ENCODE measurements around the gene NR2F2.

Gene NR2F2

DNA sequence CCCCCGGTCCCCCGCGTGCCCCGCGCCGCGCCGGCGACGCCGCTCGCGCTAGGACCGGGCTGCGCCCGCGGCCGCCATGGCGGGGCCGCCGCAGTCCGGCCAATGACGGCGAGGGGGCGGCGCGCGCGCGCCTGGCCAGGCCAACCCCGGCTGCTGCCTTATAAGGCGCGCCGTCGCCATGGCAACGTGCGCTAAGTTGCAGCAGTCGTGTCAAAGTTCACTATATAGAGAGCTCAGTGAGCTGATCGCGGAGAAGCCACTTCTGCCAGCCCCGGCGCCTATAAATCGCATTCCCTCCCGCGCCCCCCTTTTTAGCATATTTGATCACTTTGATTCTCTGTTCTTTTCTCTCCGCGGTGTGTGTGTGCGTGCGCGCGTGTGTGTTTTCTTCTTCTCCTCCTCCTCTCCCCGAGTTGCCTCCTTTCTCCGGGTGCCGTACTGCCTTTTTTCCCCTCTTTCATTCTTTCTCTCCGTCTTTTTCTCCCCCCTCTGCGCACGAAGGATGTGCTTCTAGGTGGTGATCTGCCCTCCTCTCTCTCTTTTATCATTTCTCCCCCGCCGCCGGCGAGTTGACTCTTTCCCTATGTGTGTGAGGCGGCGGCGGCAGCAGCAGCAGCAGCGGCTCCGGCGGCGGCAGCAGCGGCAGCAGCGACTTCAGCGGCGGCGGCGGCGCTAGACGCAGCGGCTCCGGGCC, at the start of gene NR2F2:
TSS of gene NR2F2 (plus strand) at position 251 of the 694 bp plus-strand sequence. CDS start 1,406 bp downstream, outside the sequence.
- peak; percentile 54 for DNase-seq

GRCh38 chr15:96285305-96285704, 45.2 kb upstream of the NR2F2 start:
- DNase-seq, result no peak

DNA sequence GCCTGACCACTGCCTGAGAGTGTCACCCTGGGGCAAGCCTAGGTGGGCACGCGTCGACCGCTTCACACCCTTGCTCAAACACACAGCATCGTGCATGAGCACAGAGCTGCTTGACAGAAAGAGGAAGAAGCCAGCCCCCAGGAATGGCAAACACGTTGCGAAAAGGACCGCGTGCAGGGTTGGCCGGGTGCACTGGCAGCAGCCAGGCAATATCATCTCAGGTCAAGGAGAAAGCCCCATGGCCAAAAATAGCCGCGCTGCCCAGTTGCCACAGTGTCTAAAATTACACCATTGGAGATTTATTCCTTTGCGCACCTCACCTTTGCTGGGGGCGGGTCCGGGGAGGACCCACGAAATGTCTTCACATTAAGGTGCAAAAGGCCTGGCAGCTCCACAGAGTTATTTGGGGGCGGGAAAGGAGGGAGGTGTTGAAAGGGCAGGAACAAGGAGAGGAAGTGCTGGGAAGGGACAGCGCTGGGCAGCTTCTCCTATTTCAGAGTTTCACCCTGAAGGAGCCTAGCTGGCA, 44.7 kb upstream of the NR2F2 start:
- DNase-seq, result no peak

- DNase-seq, result no peak
Observed at GRCh38 chr15:96290679-96291078, 39.8 kb upstream of the NR2F2 start.

DNA sequence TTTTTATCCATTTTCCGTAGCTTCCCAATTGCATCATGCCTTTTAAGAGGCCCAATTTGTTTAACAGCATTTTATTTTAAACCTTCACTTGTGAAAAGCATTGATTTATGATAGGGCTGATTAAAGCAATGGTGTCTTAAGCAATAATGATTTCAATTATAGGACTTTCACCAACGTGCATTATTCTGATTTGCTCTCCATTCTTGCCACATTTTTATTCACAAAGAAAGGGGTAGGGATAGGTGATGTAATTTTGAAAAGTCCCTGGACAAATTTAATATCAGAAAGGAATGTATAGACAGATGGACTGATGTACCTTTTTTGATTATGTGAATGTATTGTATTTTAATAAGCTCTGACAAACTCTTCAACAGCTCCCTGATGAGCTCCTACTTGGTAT, 37.9 kb upstream of the NR2F2 start:
- DNase-seq, result no peak

DNA sequence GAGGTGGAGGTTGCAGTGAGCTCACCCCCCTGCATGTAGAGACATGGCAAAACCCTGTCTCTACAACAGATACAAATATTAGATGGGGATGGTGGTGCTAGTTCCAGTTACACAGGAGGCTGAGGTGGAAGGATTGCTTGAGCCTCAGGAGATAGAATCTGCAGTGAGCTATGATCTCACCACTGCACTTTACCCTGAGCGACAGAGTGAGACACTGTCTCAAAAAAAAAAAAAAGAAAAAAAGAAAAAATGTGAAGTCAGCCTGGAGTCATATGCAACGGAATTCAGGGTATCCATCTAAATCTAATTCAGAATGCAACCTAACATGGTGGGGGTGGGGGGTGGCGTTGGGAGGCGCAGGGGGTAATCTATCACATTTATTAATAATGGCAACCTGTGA, 37.1 kb upstream of the NR2F2 start:
- DNase-seq, result no peak

- no peak for DNase-seq
Observed at GRCh38 chr15:96294766-96295165, 35.7 kb upstream of the NR2F2 start.

GRCh38 chr15:96296264-96296663, 34.2 kb upstream of the NR2F2 start:
- DNase-seq, result no peak

DNA sequence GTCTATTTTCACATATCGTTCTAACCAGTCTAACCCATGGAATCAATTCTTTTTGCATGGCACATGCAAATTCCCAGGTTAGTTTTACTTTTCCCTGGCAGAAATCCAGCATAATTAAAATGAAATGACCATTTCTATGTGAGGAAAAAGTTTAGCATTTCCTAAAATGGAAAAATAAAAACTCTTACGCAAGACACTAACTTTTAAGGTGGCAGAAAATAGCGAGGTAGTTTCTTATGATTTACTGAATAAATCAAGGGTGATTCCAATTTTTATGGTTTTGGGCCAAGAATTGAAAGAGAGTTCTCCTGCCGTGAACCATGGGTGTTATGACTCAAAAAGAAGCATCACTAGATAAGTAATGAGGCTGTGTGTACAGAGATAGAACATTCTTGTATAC, 32.7 kb upstream of the NR2F2 start:
- DNase-seq, result no peak

DNA sequence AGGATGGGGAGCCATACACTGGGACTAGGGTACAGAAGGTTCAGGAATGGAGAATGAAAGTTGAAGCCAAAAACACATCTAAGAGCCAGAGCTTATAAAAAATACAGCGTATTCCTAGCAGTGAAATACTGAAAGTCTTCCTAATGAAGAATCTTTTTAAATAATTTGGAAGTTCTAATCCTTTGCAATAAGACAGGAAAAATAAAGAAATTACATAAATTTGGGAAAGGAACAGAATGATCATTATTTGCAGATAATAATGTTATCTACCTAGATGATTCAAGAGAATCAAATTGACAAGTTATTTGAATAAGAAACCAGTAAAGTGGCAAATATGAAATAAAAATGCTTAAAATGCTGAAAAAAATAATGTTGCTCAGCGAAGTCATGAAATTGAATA, 32.3 kb upstream of the NR2F2 start:
- DNase-seq, result no peak

DNA sequence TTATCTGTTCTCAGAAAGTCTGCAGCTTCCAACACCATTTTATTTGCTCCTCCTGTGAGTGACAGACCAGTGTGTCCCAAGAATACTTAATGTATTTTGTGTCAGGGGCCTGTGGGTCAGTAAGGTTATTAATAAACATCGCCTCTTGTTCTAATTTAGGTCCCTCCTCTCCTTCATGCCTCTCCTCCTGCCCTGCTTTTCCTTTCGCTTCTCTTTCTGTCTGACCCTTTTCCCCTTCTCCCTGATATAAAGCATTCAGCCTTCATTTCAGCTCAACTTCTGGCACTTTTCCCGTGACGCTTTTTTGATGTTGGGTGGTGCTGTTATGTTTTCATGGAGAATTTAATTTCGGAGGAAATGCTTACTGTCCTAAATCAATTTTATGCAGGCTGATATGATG, 29.7 kb upstream of the NR2F2 start:
- no peak for DNase-seq

DNA sequence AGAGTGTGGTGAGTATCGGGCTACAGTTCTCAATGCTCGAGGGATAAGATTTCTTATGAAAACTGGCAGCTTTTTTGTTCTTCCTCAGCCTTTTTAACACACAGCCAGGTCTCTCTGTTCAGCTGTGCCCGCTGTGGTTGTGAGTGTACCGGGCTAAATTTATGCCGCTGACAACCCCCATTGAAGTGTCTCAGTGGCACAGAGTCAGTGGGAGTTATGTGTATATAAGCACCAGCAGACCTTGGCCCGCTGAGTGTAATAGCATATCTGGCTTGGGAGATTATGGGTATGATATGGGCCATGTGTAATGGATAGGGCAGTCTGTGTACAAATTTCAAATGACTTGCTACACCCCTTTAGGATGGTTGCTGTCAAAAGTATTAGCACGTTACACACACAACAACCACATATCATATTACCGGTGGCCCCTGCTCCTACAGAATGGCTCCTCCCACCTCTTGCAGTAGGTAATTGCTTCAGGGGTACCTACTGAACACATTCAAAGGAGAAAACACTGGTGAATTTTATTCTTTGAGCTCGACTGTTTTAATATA, 26.9 kb upstream of the NR2F2 start:
- DNase-seq, result no peak

DNA sequence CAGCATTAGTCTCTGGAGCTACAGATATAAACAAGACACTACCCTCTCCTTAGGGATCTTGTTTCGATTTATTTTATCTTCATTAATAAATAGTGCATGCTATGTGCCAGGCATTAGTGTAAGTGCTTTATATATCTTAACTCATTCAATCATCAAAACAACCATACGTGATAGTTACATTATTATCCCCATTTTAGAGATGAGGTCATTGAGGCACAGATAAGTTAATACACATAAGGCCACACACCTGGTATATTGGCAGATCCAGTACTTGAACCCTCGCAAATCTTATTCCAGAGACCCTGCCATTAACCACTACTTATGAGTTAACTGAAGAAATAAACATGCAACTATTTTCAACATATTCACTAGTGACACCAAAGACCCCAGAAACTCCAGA, 25.7 kb upstream of the NR2F2 start:
- no peak for DNase-seq

DNA sequence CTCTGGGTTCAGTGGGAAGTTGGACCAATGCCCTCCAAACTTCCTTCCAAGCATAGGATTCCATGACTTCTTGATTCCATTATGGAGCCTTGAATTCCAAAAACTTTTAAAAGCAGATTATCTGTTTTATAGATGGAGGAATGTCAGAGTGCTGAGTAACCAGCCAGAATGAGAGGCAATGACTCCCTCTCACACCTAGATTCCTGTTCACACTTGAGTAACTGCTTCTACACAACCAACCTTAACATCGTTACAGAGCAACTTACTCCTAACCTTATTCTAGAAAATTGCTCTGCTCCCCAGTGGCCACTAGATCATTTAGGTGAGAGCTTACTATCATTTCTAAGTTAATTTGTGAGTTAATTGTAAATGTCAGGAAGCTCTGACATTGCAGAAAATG, 24.2 kb upstream of the NR2F2 start:
- no peak for DNase-seq

GRCh38 chr15:96307856-96308394, 22.6 kb upstream of the NR2F2 start:
- DNase-seq, result no peak

GRCh38 chr15:96309143-96309660, 21.3 kb upstream of the NR2F2 start:
- DNase-seq, result no peak

DNA sequence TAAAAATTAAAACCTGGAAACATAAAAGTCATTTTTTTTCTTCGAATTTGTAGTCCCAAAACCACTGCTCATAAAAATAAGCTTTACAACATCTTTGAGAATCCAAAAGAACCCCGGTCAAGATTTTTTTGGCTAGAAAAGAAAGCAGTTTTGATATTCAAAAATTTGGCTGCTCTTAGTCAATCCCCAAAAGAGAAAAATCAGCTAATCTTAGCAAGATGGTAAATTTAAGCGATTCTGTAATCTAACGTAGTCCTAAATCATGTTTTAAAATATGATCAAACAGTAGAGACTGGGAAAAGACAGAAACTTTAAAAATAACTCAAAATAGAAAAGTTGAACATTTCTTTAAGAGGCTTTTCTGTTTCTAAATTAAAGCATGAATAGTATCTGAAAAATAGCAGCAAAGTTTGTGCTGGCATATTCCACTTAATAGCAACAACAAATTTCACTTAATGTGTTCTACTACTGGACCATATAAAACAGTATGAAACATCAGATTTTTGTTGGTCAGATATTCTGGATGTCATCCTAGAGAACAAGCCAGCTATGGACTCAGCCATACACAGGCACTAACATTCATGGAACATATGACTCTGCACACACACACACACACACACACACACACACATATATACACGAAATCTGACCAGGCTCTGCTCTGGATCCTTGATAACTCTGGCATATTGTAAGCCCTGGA, 19.1 kb upstream of the NR2F2 start:
- no peak for DNase-seq

DNA sequence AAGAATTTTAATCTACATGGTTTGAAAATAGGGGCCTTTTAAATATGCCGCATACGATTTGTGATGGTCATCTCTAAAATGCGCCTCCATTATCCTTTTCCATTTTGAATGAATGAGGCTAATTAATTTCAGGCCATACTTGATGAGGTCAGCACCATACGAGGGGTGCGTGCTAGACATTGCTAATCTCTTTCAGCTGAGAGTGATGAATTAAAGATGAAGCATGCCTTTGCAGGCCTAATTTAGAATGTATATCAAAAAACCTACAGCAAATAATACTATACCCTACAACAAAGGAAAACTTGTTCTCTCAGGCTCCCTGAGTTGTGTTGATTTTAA, 18.6 kb upstream of the NR2F2 start:
- no peak for DNase-seq

DNA sequence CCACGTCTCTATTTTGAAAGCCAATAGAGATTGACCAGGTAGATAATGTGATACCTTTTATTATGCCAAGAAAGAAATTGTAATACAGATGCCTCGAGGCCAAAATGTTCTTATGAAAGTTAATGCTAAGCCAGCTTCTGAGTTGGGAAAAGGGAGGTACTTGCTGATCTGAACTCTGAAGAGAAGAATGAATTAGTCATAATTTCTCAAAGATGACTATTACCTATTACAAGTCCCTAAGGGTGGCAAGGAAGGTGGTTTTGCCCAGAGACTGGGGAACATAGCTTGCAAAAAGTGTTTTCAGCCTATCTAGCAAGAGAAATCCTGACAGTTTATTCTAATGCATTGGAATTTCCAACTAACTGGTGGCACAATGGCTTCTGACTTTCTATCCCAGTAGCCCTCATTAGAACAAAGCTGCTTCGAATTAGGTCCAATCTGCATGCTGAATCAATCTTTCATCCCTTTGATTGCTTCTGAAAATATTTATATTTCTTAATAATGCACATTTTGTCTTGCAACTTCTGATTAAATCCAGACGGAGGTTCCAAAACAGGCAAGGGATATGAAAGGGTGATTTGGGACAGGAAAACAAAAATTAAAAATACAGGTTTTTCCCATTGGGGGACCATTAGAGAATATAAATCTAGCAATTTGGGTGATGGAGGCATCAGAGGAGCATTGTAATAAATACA, 17.7 kb upstream of the NR2F2 start:
- DNase-seq, result no peak

GRCh38 chr15:96314518-96314917, 16.0 kb upstream of the NR2F2 start:
- no peak for DNase-seq

DNA sequence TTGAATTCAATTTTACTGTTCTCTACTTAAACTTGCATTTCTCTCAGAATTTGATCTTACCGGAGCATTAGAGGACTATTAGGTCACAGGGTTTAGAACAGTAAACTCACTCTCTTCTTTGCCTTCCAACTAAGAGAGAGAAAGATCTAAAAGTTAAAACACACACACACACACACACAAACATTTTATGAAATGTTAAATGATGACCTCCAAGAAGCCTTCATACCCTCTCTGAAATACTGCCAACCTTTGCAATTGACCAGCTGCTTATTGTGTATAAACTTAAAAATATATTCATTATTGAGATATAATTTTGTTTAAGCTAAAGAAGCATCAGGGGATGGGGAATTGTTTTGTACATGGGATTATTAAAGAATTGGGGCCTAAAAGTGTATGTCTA, 15.5 kb upstream of the NR2F2 start:
- DNase-seq, result no peak

- no peak for DNase-seq
Observed at GRCh38 chr15:96316953-96317629, 13.4 kb upstream of the NR2F2 start.

DNA sequence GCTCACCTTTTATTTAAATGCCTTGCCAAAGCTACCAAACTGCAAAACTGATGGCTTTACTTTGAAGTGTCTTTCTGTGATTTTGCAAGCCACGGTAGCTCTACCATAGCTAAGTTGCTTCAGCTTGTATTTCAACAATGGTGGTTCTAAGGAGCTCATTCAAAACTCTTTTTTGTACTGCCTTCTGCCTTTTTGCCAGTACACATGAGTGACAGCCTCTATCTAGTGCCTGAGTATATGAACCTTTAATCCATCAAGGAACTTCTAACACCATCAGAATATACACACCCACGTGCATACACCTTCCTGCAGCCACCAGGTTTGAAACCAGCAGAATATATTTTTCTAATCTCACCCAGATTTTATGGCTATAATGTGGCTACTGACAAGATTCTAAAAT, 10.4 kb upstream of the NR2F2 start:
- DNase-seq, result no peak

Data from DMS 273 treated with DMSO at 0.1 percent for 48 hours (cell line).